Loucy (cell line): ENCODE measurements around the gene DHRSX.
"Not testable (repeated sequence)": the region's sequence is repeated elsewhere in the genome, so short reads cannot be mapped to it uniquely, and the experiment has no call there.

Experiments used
- H2AFZ ChIP-seq: fragments of 200-600 bp; sonication (generic); 2 replicates; pipeline ENCODE4 v1.6.0; 2016; ENCODE audit warnings: antibody characterized with exemption, mild to moderate bottlenecking, low read length, moderate library complexity
- H3F3A ChIP-seq: fragments of 200-600 bp; 2 replicates; pipeline ENCODE4 v1.6.0; 2016; ENCODE audit warnings: antibody characterized with exemption, low read depth, mild to moderate bottlenecking
- H3K27me3 ChIP-seq: fragments of 200-600 bp; sonication (generic); 2 replicates; pipeline ENCODE4 v1.6.1; 2014; ENCODE audit warnings: low read length, mild to moderate bottlenecking; ENCODE audit not compliant: insufficient read depth, poor library complexity, severe bottlenecking
- H3K36me3 ChIP-seq: fragments of 200-600 bp; sonication (generic); 2 replicates; pipeline ENCODE4 v1.6.1; 2016; ENCODE audit warnings: low read length; ENCODE audit not compliant: insufficient read depth
- H3K4me1 ChIP-seq: fragments of 200-600 bp; sonication (generic); 2 replicates; pipeline ENCODE4 v1.5.1; 2014; ENCODE audit warnings: low read length, mild to moderate bottlenecking; ENCODE audit not compliant: insufficient read depth, poor library complexity, severe bottlenecking
- H3K4me2 ChIP-seq: fragments of 200-600 bp; sonication (generic); 2 replicates; pipeline ENCODE4 v1.6.0; 2014; ENCODE audit warnings: antibody characterized with exemption, low read length, low read depth, mild to moderate bottlenecking; ENCODE audit not compliant: poor library complexity, severe bottlenecking
- H3K4me3 ChIP-seq: fragments of 200-600 bp; sonication (generic); 2 replicates; pipeline ENCODE4 v1.5.1; 2014; ENCODE audit warnings: low read length, mild to moderate bottlenecking, mixed read lengths; ENCODE audit not compliant: poor library complexity, severe bottlenecking
- H3K79me2 ChIP-seq: fragments of 200-600 bp; sonication (generic); 2 replicates; pipeline ENCODE4 v1.6.1; 2014; ENCODE audit warnings: low read length; ENCODE audit not compliant: insufficient read depth
- H3K9ac ChIP-seq: fragments of 200-600 bp; sonication (generic); 2 replicates; pipeline ENCODE4 v1.6.0; 2014; ENCODE audit warnings: mild to moderate bottlenecking, low read depth, low read length, moderate library complexity; ENCODE audit not compliant: poor library complexity, severe bottlenecking
- H3K9me2 ChIP-seq: fragments of 200-600 bp; sonication (generic); replicated peaks from 2 replicates; pipeline ENCODE4 v1.6.1; 2016; ENCODE audit warnings: low read depth, low read length, mixed read lengths
- H3K9me3 ChIP-seq: fragments of 200-600 bp; sonication (generic); 2 replicates; pipeline ENCODE4 v1.6.1; 2014; ENCODE audit warnings: mild to moderate bottlenecking, antibody characterized with exemption, low read length, low read depth; ENCODE audit not compliant: insufficient read depth
- H4K20me1 ChIP-seq: fragments of 200-600 bp; sonication (generic); 2 replicates; pipeline ENCODE4 v1.6.0; 2014; ENCODE audit warnings: antibody characterized with exemption, low read length, mild to moderate bottlenecking; ENCODE audit not compliant: insufficient read depth, poor library complexity, severe bottlenecking
- EZH2phosphoT487 ChIP-seq: fragments of 200-600 bp; IDR thresholded peaks from 2 replicates; pipeline ENCODE4 v1.6.1; 2018; ENCODE audit warnings: antibody characterized with exemption, mild to moderate bottlenecking, moderate library complexity, borderline replicate concordance
- TF ChIP-seq, protein P1 (sequence below): fragments of 200-600 bp; sonication (generic); conservative IDR thresholded peaks from 2 replicates; pipeline ENCODE4 v1.5.1; 2014; ENCODE audit warnings: mild to moderate bottlenecking, antibody characterized with exemption, low read length

DHRSX gene

DNA sequence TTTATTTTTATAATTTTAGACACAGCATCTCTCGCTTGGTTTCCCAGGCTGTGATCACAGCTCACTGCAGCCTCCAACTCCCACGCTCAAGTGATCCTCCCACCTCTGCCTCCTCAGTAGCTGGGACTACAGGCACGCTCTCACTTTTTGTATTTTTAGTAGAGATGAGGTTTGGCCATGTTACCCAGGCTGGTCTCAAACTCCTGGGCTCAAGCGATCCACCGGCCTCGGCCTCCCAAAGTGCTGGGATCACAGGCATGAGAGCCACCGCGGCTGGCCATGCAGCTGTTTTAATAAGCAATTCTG lies 39.1 kb downstream of the DHRSX start:
- H3K4me3 ChIP-seq: no peak overlapping the region
- no peaks in the 10 kb centered on the region for H3K4me1 ChIP-seq
- H3K4me2 ChIP-seq: no peak overlapping the region
- TF ChIP-seq EZH2phosphoT487: no peak
- TF ChIP-seq, protein P1, sequence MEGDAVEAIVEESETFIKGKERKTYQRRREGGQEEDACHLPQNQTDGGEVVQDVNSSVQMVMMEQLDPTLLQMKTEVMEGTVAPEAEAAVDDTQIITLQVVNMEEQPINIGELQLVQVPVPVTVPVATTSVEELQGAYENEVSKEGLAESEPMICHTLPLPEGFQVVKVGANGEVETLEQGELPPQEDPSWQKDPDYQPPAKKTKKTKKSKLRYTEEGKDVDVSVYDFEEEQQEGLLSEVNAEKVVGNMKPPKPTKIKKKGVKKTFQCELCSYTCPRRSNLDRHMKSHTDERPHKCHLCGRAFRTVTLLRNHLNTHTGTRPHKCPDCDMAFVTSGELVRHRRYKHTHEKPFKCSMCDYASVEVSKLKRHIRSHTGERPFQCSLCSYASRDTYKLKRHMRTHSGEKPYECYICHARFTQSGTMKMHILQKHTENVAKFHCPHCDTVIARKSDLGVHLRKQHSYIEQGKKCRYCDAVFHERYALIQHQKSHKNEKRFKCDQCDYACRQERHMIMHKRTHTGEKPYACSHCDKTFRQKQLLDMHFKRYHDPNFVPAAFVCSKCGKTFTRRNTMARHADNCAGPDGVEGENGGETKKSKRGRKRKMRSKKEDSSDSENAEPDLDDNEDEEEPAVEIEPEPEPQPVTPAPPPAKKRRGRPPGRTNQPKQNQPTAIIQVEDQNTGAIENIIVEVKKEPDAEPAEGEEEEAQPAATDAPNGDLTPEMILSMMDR: no peak
- no peaks in the 10 kb centered on the region for H3K79me2 ChIP-seq
- no peaks in the 10 kb centered on the region for H4K20me1 ChIP-seq
- no peaks in the 10 kb centered on the region for H3K9me2 ChIP-seq
- H2AFZ ChIP-seq: no peak overlapping the region
- H3K36me3 ChIP-seq: no peaks in the 10 kb centered on the region
- no peak overlapping the region for H3K9ac ChIP-seq
- H3K27me3 ChIP-seq: no peaks in the 10 kb centered on the region
- no peaks in the 10 kb centered on the region for H3F3A ChIP-seq
- no peaks in the 10 kb centered on the region for H3K9me3 ChIP-seq

- not testable (repeated sequence) for H4K20me1 ChIP-seq, H3K9me3 ChIP-seq, H3K36me3 ChIP-seq, H3K9ac ChIP-seq, H3K4me1 ChIP-seq, H3K27me3 ChIP-seq, H3K9me2 ChIP-seq, H3K79me2 ChIP-seq, H3K4me2 ChIP-seq, H2AFZ ChIP-seq, H3F3A ChIP-seq, H3K4me3 ChIP-seq
Observed at GRCh38 chrX:2460821-2461710, 39.7 kb downstream of the DHRSX start.

DNA sequence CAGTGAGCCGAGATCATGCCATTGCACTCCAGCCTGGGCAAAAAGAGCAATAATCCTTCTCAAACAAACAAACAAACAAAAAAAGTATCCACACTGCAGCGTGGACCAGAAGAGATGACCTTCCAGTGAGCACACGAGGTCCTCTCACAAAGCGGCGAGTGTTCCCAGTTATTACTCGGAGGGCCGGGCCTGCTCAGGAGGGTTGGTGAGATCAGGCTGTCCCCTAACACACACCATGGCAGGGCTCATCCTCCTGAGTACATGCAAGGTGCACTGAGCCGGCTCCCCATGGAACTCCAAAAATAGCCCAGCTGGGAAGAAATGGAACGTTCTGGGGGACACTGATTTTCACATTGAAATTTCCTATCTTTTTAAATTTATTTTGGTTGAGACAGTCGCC lies 40.7 kb downstream of the DHRSX start:
- not testable (repeated sequence) for H3K9me2 ChIP-seq, H3K79me2 ChIP-seq, H3K4me3 ChIP-seq, H3K9ac ChIP-seq, H3K27me3 ChIP-seq, H3K4me1 ChIP-seq, H3F3A ChIP-seq, H3K4me2 ChIP-seq, H3K36me3 ChIP-seq, H4K20me1 ChIP-seq, H2AFZ ChIP-seq, H3K9me3 ChIP-seq

DNA sequence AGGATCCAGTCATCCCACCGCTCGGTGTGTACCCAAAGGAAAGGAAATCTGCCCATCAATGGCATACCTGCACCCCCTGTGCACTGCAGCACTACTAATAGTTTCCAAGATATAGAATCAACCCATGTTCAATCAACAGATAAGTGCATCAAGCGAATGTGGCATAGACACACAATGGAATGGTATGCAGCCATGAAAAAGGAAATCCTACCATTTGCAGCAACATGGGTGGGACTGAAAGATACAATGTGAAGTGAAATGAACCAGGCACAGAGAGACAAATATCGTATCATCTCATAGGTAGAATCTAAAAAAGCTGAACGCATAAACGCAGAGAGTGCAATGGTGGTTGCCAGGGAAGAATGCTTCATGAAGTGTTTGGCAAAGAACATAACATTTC lies 42.5 kb downstream of the DHRSX start:
- TF ChIP-seq, protein P1: no peak
- TF ChIP-seq EZH2phosphoT487: no peak
- H4K20me1 ChIP-seq: no peaks in the 10 kb centered on the region
- H3K27me3 ChIP-seq: no peaks in the 10 kb centered on the region
- no peaks in the 10 kb centered on the region for H3F3A ChIP-seq
- no peak overlapping the region for H3K4me2 ChIP-seq
- no peak overlapping the region for H3K4me3 ChIP-seq
- no peaks in the 10 kb centered on the region for H3K9me2 ChIP-seq
- no peaks in the 10 kb centered on the region for H3K36me3 ChIP-seq
- H3K9me3 ChIP-seq: no peaks in the 10 kb centered on the region
- H3K4me1 ChIP-seq: no peaks in the 10 kb centered on the region
- H3K79me2 ChIP-seq: no peaks in the 10 kb centered on the region
- no peak overlapping the region for H3K9ac ChIP-seq
- no peak overlapping the region for H2AFZ ChIP-seq
